ENCODE data around the gene UNC5CL.

UNC5CL gene

DNA sequence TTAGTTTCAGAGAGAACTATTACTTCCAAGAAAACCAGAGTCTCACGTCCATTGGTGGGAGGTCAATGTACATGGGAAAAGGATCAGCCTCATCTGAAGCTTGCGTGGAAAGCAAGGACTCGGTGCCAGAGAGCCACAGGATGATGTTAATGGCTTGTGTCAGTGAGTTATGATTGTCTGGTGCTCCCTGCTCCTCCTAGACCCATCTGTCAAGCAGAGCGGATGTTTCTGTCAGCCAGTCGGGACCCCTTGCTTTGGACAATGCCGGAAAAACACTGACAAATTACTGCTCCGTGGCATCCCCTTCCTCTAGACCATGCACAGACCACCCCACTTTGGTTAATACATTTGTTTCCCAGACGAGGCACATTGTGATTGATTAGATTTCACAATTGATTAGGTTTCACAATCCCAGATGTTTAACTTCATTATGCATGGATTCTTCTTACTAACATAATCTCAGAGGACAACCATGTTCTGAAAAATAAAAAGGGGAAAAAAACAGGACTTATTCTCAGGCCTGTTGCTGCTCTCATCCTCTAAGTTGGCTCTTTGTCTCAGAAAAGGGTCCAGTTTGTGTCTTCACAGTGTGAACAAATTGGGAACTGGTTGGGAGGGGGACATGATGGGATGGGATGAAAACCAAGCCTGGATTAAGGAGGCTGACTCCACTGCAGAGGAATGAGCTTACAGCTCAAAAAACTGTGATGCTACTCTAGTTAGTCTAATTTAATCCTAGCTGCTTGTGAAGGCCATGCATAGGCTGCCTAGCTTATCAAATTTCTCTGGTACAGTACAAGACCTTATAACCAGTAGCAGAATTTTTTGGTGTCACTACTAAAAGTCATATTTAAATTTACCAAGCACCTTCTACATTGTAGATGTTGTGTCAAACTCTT, 51.9 kb downstream of the UNC5CL start:
- no peak overlapping the region for H3K4me3 ChIP-seq (ENCODE audit: low read depth, low read length)
- TF ChIP-seq, protein P1, sequence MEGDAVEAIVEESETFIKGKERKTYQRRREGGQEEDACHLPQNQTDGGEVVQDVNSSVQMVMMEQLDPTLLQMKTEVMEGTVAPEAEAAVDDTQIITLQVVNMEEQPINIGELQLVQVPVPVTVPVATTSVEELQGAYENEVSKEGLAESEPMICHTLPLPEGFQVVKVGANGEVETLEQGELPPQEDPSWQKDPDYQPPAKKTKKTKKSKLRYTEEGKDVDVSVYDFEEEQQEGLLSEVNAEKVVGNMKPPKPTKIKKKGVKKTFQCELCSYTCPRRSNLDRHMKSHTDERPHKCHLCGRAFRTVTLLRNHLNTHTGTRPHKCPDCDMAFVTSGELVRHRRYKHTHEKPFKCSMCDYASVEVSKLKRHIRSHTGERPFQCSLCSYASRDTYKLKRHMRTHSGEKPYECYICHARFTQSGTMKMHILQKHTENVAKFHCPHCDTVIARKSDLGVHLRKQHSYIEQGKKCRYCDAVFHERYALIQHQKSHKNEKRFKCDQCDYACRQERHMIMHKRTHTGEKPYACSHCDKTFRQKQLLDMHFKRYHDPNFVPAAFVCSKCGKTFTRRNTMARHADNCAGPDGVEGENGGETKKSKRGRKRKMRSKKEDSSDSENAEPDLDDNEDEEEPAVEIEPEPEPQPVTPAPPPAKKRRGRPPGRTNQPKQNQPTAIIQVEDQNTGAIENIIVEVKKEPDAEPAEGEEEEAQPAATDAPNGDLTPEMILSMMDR (IDR thresholded peaks at IDR 0.05; ENCODE audit: low read depth, low read length, missing control alignments): no peak
- no peak for DNase-seq (ENCODE audit: low read depth)

DNA sequence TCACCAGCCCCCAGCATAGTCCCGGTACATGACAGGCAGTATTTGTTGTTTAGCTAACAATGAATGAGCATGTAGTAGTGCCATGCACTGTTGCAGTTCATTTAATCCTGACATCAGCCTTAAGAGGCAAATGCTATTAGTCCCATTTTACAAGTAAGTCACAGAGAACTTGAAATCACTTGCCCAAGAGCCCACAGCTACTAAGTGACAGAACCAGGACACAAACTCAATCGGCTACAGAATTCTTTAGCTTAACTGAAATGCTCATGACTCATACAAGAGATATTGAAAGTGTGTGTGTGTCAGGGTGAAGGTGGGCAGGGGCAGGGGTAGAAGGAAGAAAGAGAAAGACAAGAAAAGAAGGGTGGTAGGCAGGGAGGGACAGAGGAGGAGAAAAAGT, 52.7 kb downstream of the UNC5CL start:
- TF ChIP-seq, protein P1 (IDR thresholded peaks at IDR 0.05; ENCODE audit: low read depth, low read length, missing control alignments): no peak
- DNase-seq (ENCODE audit: low read depth): no peak
- H3K4me3 ChIP-seq (ENCODE audit: low read depth, low read length): no peak overlapping the region

DNA sequence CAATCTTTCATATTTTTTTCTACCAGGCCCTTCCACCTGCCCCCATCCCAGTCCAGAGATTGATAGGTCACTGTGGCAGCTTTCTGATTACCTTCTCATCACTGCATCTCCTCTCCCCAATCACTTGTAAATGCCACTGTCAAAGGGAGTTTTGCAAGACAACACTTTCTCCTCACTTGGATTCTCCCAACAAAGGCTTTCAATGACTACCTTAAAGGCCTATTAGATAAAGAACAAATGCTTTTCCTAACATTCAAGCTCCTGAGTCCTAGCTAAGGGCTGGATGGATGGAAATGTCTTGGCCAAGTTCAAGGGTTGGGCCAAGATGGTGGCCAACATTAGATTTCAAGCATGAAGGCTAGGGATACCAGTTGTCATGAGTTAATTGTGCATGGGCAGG, 55.3 kb downstream of the UNC5CL start:
- no peak for DNase-seq (ENCODE audit: low read depth)
- no peak overlapping the region for H3K4me3 ChIP-seq (ENCODE audit: low read depth, low read length)
- TF ChIP-seq, protein P1 (IDR thresholded peaks at IDR 0.05; ENCODE audit: low read depth, low read length, missing control alignments): no peak

DNA sequence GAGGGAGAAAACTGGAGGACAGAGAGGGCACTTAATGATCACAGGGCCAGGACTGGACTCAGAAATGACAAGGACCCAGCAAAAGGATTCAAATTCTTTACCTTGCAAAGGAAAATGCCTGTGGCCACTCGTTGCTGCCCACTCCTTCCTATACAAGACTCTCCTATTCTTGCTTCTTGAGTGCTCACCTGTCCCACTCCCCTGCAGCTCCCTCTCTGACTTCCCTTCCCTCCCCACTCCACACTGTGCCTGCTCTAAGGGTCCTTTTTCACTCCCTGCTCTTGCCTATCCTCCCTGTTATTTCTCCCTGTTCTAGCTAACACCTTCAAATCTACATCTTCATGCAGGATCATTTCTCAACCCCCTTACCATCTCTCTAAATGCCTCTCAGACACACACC, 56.1 kb downstream of the UNC5CL start:
- TF ChIP-seq, protein P1 (IDR thresholded peaks at IDR 0.05; ENCODE audit: low read depth, low read length, missing control alignments): no peak
- DNase-seq (ENCODE audit: low read depth): no peak
- no peak overlapping the region for H3K4me3 ChIP-seq (ENCODE audit: low read depth, low read length)

DNA sequence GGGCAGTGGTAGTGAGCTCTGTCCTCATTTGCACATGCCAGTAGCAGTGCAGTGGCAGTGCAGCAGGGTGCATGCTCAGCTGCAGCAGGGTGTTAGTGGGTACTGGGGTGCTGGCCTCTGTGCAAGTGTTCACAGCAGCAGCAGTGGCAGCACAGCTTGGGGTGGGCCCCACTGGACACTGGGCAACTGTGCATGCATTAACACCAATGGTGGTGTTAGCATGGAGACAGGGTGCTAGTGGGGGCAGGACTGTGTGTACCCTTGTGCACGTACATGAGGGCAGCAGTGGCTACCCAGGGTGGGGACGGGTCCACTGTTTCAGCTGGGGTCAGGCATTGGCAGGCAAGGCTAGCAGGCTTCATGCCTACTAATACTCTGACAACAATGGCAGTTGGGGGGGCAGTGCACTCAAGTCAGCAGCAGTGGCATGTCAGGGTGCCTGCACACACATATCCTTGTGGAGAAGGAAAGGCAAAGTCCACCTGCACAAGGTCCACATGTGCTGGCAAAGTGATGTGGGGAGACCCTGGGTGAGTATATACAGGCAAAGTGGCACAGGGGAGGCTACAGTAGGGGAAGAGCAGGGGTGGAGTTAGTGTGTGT, 60.2 kb downstream of the UNC5CL start:
- no peak overlapping the region for H3K4me3 ChIP-seq (ENCODE audit: low read depth, low read length)
- DNase-seq (ENCODE audit: low read depth): no peak
- TF ChIP-seq, protein P1 (IDR thresholded peaks at IDR 0.05; ENCODE audit: low read depth, low read length, missing control alignments): no peak

DNA sequence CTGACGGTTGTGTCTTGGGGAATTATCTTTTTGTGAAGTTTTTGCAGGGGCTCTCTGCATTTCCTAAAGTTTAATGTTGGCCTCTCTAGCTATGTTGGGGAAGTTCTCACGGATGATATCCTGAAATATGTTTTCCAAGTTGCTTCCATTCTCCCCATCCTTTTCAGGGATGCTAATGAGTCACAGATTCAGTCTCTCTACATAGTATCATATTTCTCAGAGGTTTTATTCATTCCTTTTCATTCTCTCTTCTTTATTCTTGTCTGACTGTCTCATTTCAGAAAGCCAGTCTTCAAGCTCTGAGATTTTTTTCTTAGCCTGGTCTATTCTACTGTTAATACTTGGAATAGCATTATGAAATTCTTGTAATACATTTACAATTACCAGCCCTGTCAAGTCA, 61.3 kb downstream of the UNC5CL start:
- TF ChIP-seq, protein P1 (IDR thresholded peaks at IDR 0.05; ENCODE audit: low read depth, low read length, missing control alignments): no peak
- DNase-seq (ENCODE audit: low read depth): no peak

More for the DNA sequence above, 61.3 kb downstream of the UNC5CL start:
- no peak overlapping the region for H3K4me3 ChIP-seq (ENCODE audit: low read depth, low read length)

Data from GM12864 (cell line).